Transverse colon (tissue), 4 donors: ENCODE measurements around the gene CYP8B1. TPM values are rescaled to one million over a fixed set of nuclear protein-coding genes. Genes with fewer than 3 reads are reported as not detected.

Experiments used
- DNase-seq: peaks from one replicate; pipeline ENCODE4 v3.0.0-alpha.2; 2019
- H3K27ac ChIP-seq, 4 donors: fragments of 200-600 bp; sonication (generic); 2 replicates each; pipeline ENCODE4 v1.5.1; 2016 to 2018; ENCODE audit warnings: inconsistent platforms in 4 of 4
- H3K27me3 ChIP-seq: fragments of 200-600 bp; sonication (generic); 2 replicates; pipeline ENCODE4 v1.5.1; 2017; ENCODE audit warnings: inconsistent platforms
- H3K36me3 ChIP-seq, 4 donors: fragments of 200-600 bp; sonication (generic); 2 replicates each; pipeline ENCODE4 v1.5.1; 2017 to 2019; ENCODE audit warnings: inconsistent platforms in 4 of 4
- H3K4me1 ChIP-seq, 4 donors: fragments of 200-600 bp; sonication (generic); 2 replicates each; pipeline ENCODE4 v1.5.1; 2017 to 2020; ENCODE audit warnings: inconsistent platforms in 4 of 4
- H3K4me3 ChIP-seq, 4 donors: fragments of 200-600 bp; sonication (generic); 1 replicate in 1 of 4; 2 replicates in 3 of 4; pipeline versions ENCODE4 v1.5.1 to v1.6.1; 2017 to 2019; ENCODE audit warnings: inconsistent platforms in 4 of 4
- H3K9me3 ChIP-seq, 2 donors: fragments of 200-600 bp; sonication (generic); 2 replicates each; pipeline ENCODE4 v1.5.1; 2017 to 2019; ENCODE audit warnings: inconsistent platforms in 2 of 2
- CTCF ChIP-seq, 5 experiments: fragments of 200-600 bp in 3 of 5; fragments of 450-650 bp in 2 of 5; sonication (generic) in 3 of 5; IDR thresholded peaks; 1 replicate in 2 of 5; 2 replicates in 3 of 5; pipeline ENCODE4 v1.5.1; 2016 to 2017; ENCODE audit warnings: antibody characterized with exemption in 5 of 5, inconsistent platforms in 3 of 5, mild to moderate bottlenecking in 2 of 5, moderate library complexity in 1 of 5
- EP300 ChIP-seq: sonication (generic); formaldehyde crosslinking; IDR thresholded peaks from one replicate; pipeline ENCODE4 v1.6.1; 2017; ENCODE audit warnings: antibody characterized with exemption, low read depth
- POLR2A ChIP-seq: fragments of 450-650 bp; IDR thresholded peaks from one replicate; pipeline ENCODE4 v1.6.1; 2016; ENCODE audit warnings: antibody characterized with exemption, mild to moderate bottlenecking, moderate library complexity
- POLR2AphosphoS5 ChIP-seq, 3 donors: sonication (generic); formaldehyde crosslinking; IDR thresholded peaks; one replicate each; pipeline ENCODE4 v1.6.1; 2016; ENCODE audit warnings: antibody characterized with exemption in 3 of 3
- WGBS, 2 donors: methylation state at CpG; one replicate each; pipeline ENCODE4 v1.1.5; 2018; ENCODE audit warnings: low coverage in 1 of 2; 5-methylcytosine and 5-hydroxymethylcytosine counted together
- in situ Hi-C, 4 donors: fragments of 200-750 bp; cut with MboI; loops; one replicate each; pipeline versions ENCODE4 v1.15.0 to v1.15.1; 2017; ENCODE audit warnings: low sequenced_read_pairs in 3 of 4, low pct_ligation_motif_present in 1 of 4, low pct_unique_long_range_greater_than_20kb in 1 of 4
- intact Hi-C: fragments of 100-400 bp; cut with DNase I; formaldehyde crosslinking; loops from one replicate; pipeline ENCODE4 v1.15.1; 2023; ENCODE audit warnings: low total_unique reads
- total RNA-seq, 4 donors: library from RNA; depleted of rRNA; stranded (reverse); fragments of >200 nt; gene quantifications; one replicate each; pipeline ENCODE4 v1.1.0, GENCODE V29; 2016

The CYP8B1 gene
- total RNA-seq, 4 donors from 2014 or later, result not detected

GRCh38 chr3:42844815-42845214, 30.9 kb downstream of the CYP8B1 start:
- TF ChIP-seq POLR2AphosphoS5 (IDR thresholded peaks at IDR 0.05) (no peak), POLR2A (no peak), CTCF (IDR thresholded peaks at IDR 0.05) (no peak), EP300 (no peak)
- no peak overlapping the region for H3K4me3 ChIP-seq
- in situ Hi-C loops, result no loop called here
- DNase-seq, result no peak
- H3K27me3 ChIP-seq, result no peaks in the 10 kb centered on the region
- H3K4me1 ChIP-seq, result peaks cover 0 to 24% (median 8%) of the 10 kb centered on the region in 4 donors
- H3K27ac ChIP-seq, result peak overlapping the region; percentile 4 to 38 (median 16)
- intact Hi-C loops, result loop anchor here (5.0 kb wide), 1 partner anchor 63 kb away; no protein-coding TSS in a partner anchor
- WGBS, 2 donors, result 96% methylated on average over 4 of the region's 4 CpGs; no CpG with 5 or more reads in 1 of the 2 donors
- H3K36me3 ChIP-seq, result no peaks in the 10 kb centered on the region
- H3K9me3 ChIP-seq, result no peaks in the 10 kb centered on the region

GRCh38 chr3:42844412-42844713, 31.3 kb downstream of the CYP8B1 start:
- Histone ChIP-seq H3K27ac (peak overlapping the region; percentile 4 to 38 (median 22)), H3K4me3 (no peak overlapping the region), H3K27me3 (no peaks in the 10 kb centered on the region), H3K36me3 (no peaks in the 10 kb centered on the region), H3K9me3 (no peaks in the 10 kb centered on the region), H3K4me1 (peaks cover 0 to 24% (median 8%) of the 10 kb centered on the region in 4 donors)
- in situ Hi-C loops, result no loop called here
- TF ChIP-seq EP300, result no peak
- no peak for TF ChIP-seq POLR2A
- no peak for TF ChIP-seq POLR2AphosphoS5 (IDR thresholded peaks at IDR 0.05)
- no peak for TF ChIP-seq CTCF (IDR thresholded peaks at IDR 0.05)
- WGBS, 2 donors, result 78% methylated on average over 1 of the region's 1 CpG; no CpG with 5 or more reads in 1 of the 2 donors
- intact Hi-C loops, result loop anchor here (5.0 kb wide), 1 partner anchor 62 kb away; no protein-coding TSS in a partner anchor
- no peak for DNase-seq

GRCh38 chr3:42843713-42844411, 31.8 kb downstream of the CYP8B1 start:
- Histone ChIP-seq H3K4me3 (no peak overlapping the region), H3K9me3 (no peaks in the 10 kb centered on the region), H3K27ac (peak overlapping the region; percentile 4 to 40 (median 24)), H3K36me3 (no peaks in the 10 kb centered on the region), H3K27me3 (no peaks in the 10 kb centered on the region), H3K4me1 (peaks cover 0 to 24% (median 8%) of the 10 kb centered on the region in 4 donors)
- WGBS, 2 donors, result 62 to 67% methylated on average over 4 to 6 of the region's 6 CpGs
- in situ Hi-C loops, result no loop called here
- no peak for TF ChIP-seq POLR2A
- peak in 1 of 3 donors; percentile 13 for TF ChIP-seq POLR2AphosphoS5 (IDR thresholded peaks at IDR 0.05)
- DNase-seq, result peak; percentile 17
- intact Hi-C loops, result loop anchor here (5.0 kb wide), 1 partner anchor 62 kb away; no protein-coding TSS in a partner anchor

- no peak for DNase-seq
- in situ Hi-C loops, result no loop called here
- Histone ChIP-seq H3K4me3 (no peak overlapping the region), H3K27me3 (no peaks in the 10 kb centered on the region), H3K27ac (no peak overlapping the region), H3K4me1 (peaks cover 0 to 14% (median 4%) of the 10 kb centered on the region in 4 donors), H3K36me3 (no peaks in the 10 kb centered on the region), H3K9me3 (no peaks in the 10 kb centered on the region)
- intact Hi-C loops, result loop anchor here (5.0 kb wide), 1 partner anchor 59 kb away; no protein-coding TSS in a partner anchor
- WGBS, 2 donors, result 57 to 85% methylated on average over 1 of the region's 1 CpG
- TF ChIP-seq POLR2AphosphoS5 (IDR thresholded peaks at IDR 0.05), result no peak
- no peak for TF ChIP-seq CTCF (IDR thresholded peaks at IDR 0.05)
- no peak for TF ChIP-seq POLR2A
- no peak for TF ChIP-seq EP300
These were observed 34.3 kb downstream of the CYP8B1 start for GRCh38 chr3:42841332-42841731.
